IPS-20b (cell line): ENCODE results near the gene MAP1A.

Source experiments
- H3K27ac ChIP-seq: one replicate; pipeline ENCODE4 v1.5.1; 2013; ENCODE audit warnings: low read length
- H3K27me3 ChIP-seq: 2 replicates; pipeline ENCODE4 v1.6.1; 2013; ENCODE audit warnings: mild to moderate bottlenecking, low read length, inconsistent platforms; ENCODE audit not compliant: insufficient read depth
- H3K36me3 ChIP-seq: 2 replicates; pipeline ENCODE4 v1.6.1; 2013; ENCODE audit warnings: low read depth, mild to moderate bottlenecking, inconsistent platforms, low read length, moderate library complexity; ENCODE audit not compliant: insufficient read depth
- H3K4me1 ChIP-seq: 2 replicates; pipeline ENCODE4 v1.6.1; 2013; ENCODE audit warnings: mild to moderate bottlenecking, control low read depth, inconsistent platforms, low read length, moderate library complexity; ENCODE audit not compliant: insufficient read depth
- H3K4me3 ChIP-seq: 2 replicates; pipeline ENCODE4 v1.5.1; 2013; ENCODE audit warnings: mild to moderate bottlenecking, low read length, inconsistent platforms
- H3K9ac ChIP-seq: 2 replicates; pipeline ENCODE4 v1.6.1; 2013; ENCODE audit warnings: low read depth, mild to moderate bottlenecking, inconsistent platforms, low read length, moderate library complexity
- H3K9me3 ChIP-seq: 2 replicates; pipeline ENCODE4 v1.6.1; 2013; ENCODE audit warnings: mild to moderate bottlenecking, low read depth, low read length, inconsistent platforms; ENCODE audit not compliant: insufficient read depth

Gene MAP1A

DNA sequence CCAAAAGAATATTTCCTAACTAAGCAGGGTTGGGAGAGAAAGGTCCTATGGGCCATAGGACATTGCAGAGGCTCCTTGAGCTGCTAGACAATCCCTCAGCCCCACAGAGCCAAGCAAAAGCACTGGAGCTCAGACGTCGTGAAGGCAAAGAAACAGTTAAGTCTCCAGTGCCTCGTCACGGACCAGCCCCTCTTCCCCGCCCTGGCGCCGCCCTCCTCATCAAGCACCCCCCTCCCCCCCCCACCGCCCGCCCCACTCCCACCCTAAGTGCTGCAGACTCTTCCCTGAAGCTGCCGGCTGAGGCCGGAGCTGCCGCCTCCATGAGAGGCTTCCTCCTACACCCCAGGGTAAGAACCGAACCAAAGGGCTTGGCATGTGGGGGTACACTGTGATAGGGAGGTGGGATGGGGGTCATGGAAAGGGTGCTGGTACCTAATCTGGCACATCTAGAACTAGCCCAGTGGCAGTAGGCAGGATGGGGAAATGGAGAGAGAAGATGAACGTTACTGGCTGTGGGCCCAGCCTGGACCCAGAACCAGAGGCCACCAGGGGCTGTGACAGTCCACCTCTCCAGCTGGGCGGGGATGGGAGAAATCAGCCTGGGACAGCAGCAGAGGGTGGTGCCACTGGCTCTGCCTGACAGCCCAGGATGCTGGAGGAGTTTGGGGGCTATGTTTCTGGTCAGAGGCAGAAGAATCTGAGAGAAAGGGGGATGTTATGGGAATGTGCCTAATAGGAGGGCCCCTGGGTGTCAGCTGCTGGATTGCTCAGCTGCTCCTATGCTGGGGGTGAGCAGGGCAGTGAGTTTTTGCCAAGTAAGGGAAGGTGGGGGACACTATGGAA is at the start of gene MAP1A:
TSS of gene MAP1A (plus strand) at position 255 of the 843 bp plus-strand sequence. CDS start 3,866 bp downstream, outside the sequence.
- H3K27ac ChIP-seq, result no peak within 1 kb of the TSS
- no peaks in the 10 kb centered on the region; the same call in 1 of the 2 replicates for H3K36me3 ChIP-seq
- H3K27me3 ChIP-seq, result peaks cover 67% of the 10 kb centered on the region

DNA sequence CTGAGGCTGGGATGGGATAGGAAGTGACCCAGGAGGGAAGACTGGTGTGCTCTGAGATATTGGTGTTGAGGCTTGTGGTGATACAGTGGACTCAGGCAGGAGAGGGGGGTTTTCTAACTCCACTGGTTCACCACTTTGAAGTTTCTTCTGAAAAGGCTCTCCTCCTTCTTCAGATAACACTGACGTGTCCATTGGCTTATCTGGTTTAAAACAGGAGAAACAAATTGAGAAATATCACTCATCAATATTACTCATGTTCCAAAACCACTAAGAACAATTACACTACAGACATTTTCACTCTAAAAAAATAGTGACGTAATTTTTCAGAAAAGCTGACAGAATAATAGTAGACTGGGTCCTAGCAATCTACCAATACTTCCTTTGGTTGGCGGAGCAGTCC is 47.5 kb upstream of the MAP1A start:
- H3K9ac ChIP-seq, result no peak overlapping the region
- H3K36me3 ChIP-seq, result peaks cover 97% of the 10 kb centered on the region
- H3K27ac ChIP-seq, result no peak overlapping the region
- H3K9me3 ChIP-seq, result no peaks in the 10 kb centered on the region
- H3K27me3 ChIP-seq, result no peaks in the 10 kb centered on the region
- no peaks in the 10 kb centered on the region for H3K4me1 ChIP-seq
- H3K4me3 ChIP-seq, result no peak overlapping the region

More for the DNA sequence above, at the start of gene MAP1A:
- peak within 1 kb of the TSS; percentile 68 for H3K4me3 ChIP-seq
- no peaks in the 10 kb centered on the region for H3K9me3 ChIP-seq
- H3K4me1 ChIP-seq, result peaks cover 26% of the 10 kb centered on the region
- H3K9ac ChIP-seq, result peak within 1 kb of the TSS; percentile 51; the same call in 1 of the 2 replicates

- no peaks in the 10 kb centered on the region for H3K27me3 ChIP-seq
- H3K27ac ChIP-seq, result no peak overlapping the region
- no peaks in the 10 kb centered on the region for H3K4me1 ChIP-seq
- H3K9ac ChIP-seq, result no peak overlapping the region
- no peaks in the 10 kb centered on the region for H3K9me3 ChIP-seq
- H3K4me3 ChIP-seq, result no peak overlapping the region
- H3K36me3 ChIP-seq, result peaks cover 97% of the 10 kb centered on the region
Observed at GRCh38 chr15:43471975-43472374, 45.4 kb upstream of the MAP1A start.

GRCh38 chr15:43473885-43474284 is 43.5 kb upstream of the MAP1A start:
- Histone ChIP-seq H3K4me1 (no peaks in the 10 kb centered on the region), H3K9ac (no peak overlapping the region), H3K9me3 (no peaks in the 10 kb centered on the region), H3K36me3 (peaks cover 96% of the 10 kb centered on the region), H3K27ac (no peak overlapping the region), H3K4me3 (no peak overlapping the region), H3K27me3 (no peaks in the 10 kb centered on the region)

DNA sequence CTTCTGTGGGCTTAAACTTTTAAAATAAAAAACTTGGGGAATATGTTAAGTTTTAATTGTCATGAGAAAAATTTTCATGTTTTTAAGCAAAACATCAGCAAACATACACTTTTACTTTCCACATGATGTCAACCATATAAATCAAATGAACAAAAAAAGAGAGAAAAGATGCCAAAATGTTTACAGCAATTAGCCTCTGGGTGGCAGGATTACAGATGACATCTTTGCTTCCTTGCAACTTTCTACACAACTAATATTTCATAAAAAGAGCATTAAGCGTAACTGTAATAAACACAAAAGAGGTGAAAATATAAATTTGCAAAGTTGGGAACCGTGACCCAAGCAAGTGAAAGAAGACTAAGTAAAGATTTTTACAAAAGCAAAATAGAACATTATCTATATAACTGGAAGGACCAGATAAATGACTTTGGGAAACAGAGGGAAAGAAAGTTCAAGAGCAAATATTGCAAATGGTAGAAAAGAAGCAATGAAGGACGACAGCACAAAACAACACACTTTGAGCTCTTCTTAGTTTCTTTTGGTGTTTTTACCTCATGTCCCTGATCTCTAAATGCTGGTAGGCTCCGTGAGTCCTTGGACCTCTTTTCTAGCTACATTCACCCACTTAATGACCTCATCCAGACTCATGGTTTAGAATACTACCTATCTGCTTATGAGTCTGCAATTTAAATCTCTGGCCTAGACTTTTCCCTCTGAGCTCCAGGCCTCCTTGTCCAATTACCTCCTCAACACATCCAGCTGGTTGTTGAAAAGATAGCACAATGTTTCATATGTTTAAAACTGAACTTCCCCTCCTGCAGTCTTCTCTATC is 33.9 kb upstream of the MAP1A start:
- no peaks in the 10 kb centered on the region for H3K27me3 ChIP-seq
- no peaks in the 10 kb centered on the region for H3K4me1 ChIP-seq
- no peak overlapping the region for H3K4me3 ChIP-seq
- no peak overlapping the region for H3K9ac ChIP-seq
- no peak overlapping the region for H3K27ac ChIP-seq
- no peaks in the 10 kb centered on the region for H3K9me3 ChIP-seq
- peaks cover 90% of the 10 kb centered on the region for H3K36me3 ChIP-seq

- Histone ChIP-seq H3K27me3 (no peaks in the 10 kb centered on the region), H3K9ac (no peak overlapping the region), H3K36me3 (peaks cover 90% of the 10 kb centered on the region), H3K4me1 (no peaks in the 10 kb centered on the region), H3K4me3 (no peak overlapping the region), H3K27ac (no peak overlapping the region), H3K9me3 (no peaks in the 10 kb centered on the region)
Observed at GRCh38 chr15:43484455-43484854, 33.0 kb upstream of the MAP1A start.

- Histone ChIP-seq H3K27ac (no peak overlapping the region), H3K4me3 (no peak overlapping the region), H3K9ac (no peak overlapping the region), H3K36me3 (peaks cover 91% of the 10 kb centered on the region), H3K4me1 (peaks cover 6% of the 10 kb centered on the region; the same call in 1 of the 2 replicates), H3K27me3 (no peaks in the 10 kb centered on the region), H3K9me3 (no peaks in the 10 kb centered on the region)
Observed at GRCh38 chr15:43487271-43487895, 30.0 kb upstream of the MAP1A start.

GRCh38 chr15:43488790-43489189 is 28.6 kb upstream of the MAP1A start:
- peaks cover 8% of the 10 kb centered on the region; the same call in 1 of the 2 replicates for H3K4me1 ChIP-seq
- H3K36me3 ChIP-seq, result peaks cover 79% of the 10 kb centered on the region
- H3K4me3 ChIP-seq, result no peak overlapping the region
- no peaks in the 10 kb centered on the region for H3K27me3 ChIP-seq
- no peak overlapping the region for H3K9ac ChIP-seq
- H3K27ac ChIP-seq, result no peak overlapping the region
- H3K9me3 ChIP-seq, result no peaks in the 10 kb centered on the region

- Histone ChIP-seq H3K9ac (no peak overlapping the region), H3K27me3 (no peaks in the 10 kb centered on the region), H3K4me3 (no peak overlapping the region), H3K4me1 (peaks cover 12% of the 10 kb centered on the region; the same call in 1 of the 2 replicates), H3K27ac (no peak overlapping the region), H3K36me3 (peaks cover 75% of the 10 kb centered on the region), H3K9me3 (no peaks in the 10 kb centered on the region)
Observed at GRCh38 chr15:43489191-43489590, 28.2 kb upstream of the MAP1A start.

- Histone ChIP-seq H3K27me3 (no peaks in the 10 kb centered on the region), H3K36me3 (peaks cover 46% of the 10 kb centered on the region), H3K9me3 (no peaks in the 10 kb centered on the region), H3K4me1 (peaks cover 13% of the 10 kb centered on the region; the same call in 1 of the 2 replicates), H3K27ac (no peak overlapping the region), H3K9ac (peak overlapping the region; percentile 81; the same call in 1 of the 2 replicates), H3K4me3 (peak overlapping the region; percentile 84)
Observed at GRCh38 chr15:43492266-43492665, 25.1 kb upstream of the MAP1A start.
